ENCODE data around the gene PPP3CA.

DNA sequence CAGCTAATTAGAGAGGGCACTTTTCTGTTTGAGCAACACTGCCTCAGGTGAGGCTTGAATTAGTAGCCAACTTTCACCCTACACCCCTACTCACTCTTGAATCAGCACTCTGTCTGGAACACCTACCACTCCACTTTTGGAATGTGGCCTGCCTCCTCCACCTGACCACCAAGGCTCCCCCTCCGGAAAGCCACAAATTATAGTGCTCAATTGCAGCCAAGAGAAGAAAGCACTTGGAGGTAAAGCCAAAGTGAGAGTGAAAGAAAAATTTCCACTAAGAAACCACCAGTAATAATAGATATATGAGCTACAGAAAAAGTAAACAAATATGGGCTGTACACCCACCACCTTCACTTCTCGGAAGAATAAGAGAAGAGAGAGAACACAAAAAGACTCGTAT, 41.1 kb downstream of the PPP3CA start:
- TF ChIP-seq POLR2A (IDR thresholded peaks at IDR 0.05; ENCODE audit: low read depth, low read length) (no peak), POLR2AphosphoS5 (IDR thresholded peaks at IDR 0.05; ENCODE audit: low read depth, low read length) (no peak), TAF1 (IDR thresholded peaks at IDR 0.05; ENCODE audit: low read depth, low read length) (no peak), POU2F2 (IDR thresholded peaks at IDR 0.05; ENCODE audit: low read depth, low read length) (no peak)
